ENCODE data around the gene PTCD2. TPM values are rescaled to one million over a fixed set of nuclear protein-coding genes. Genes with fewer than 3 reads are reported as not detected.

PTCD2 gene
- total RNA-seq, 4 donors from 2014 or later, result 8.5 to 13.2 (median 9.4) TPM

DNA sequence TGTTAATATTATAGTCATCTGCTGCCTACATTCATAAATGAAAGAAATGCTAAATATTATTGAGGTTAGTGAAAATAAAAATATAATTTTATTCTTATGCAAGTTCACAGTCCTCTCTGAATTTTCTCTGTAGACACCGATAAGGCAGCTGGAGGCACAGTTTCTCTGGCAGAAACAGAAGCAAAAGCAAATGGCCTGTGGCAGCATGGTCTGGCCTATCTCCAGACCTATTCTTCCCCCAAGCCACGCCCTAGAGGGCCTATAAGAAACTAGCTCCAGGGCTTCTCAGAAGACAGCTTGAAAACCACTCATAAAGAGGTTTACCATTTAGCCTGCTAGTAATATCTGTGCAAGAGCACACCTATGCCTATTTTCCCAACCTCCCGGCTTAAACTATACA, 28.6 kb upstream of the PTCD2 start:
- Histone ChIP-seq H3K4me1 (no peaks in the 10 kb centered on the region), H3K36me3 (peaks cover 16% of the 10 kb centered on the region), H3K27me3 (no peaks in the 10 kb centered on the region), H3K27ac (no peak overlapping the region), H3K9me3 (no peaks in the 10 kb centered on the region), H3K4me3 (no peak overlapping the region)
- WGBS, result 79% methylated on average over 3 of the region's 3 CpGs
- TF ChIP-seq POLR2A (IDR thresholded peaks at IDR 0.05) (no peak), POLR2AphosphoS5 (IDR thresholded peaks at IDR 0.05) (no peak), EP300 (IDR thresholded peaks at IDR 0.05) (no peak)
- TF ChIP-seq, protein P1, sequence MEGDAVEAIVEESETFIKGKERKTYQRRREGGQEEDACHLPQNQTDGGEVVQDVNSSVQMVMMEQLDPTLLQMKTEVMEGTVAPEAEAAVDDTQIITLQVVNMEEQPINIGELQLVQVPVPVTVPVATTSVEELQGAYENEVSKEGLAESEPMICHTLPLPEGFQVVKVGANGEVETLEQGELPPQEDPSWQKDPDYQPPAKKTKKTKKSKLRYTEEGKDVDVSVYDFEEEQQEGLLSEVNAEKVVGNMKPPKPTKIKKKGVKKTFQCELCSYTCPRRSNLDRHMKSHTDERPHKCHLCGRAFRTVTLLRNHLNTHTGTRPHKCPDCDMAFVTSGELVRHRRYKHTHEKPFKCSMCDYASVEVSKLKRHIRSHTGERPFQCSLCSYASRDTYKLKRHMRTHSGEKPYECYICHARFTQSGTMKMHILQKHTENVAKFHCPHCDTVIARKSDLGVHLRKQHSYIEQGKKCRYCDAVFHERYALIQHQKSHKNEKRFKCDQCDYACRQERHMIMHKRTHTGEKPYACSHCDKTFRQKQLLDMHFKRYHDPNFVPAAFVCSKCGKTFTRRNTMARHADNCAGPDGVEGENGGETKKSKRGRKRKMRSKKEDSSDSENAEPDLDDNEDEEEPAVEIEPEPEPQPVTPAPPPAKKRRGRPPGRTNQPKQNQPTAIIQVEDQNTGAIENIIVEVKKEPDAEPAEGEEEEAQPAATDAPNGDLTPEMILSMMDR (IDR thresholded peaks at IDR 0.05), result no peak
- no peak for DNase-seq (ENCODE audit: low spot score in 2 of 2)

DNA sequence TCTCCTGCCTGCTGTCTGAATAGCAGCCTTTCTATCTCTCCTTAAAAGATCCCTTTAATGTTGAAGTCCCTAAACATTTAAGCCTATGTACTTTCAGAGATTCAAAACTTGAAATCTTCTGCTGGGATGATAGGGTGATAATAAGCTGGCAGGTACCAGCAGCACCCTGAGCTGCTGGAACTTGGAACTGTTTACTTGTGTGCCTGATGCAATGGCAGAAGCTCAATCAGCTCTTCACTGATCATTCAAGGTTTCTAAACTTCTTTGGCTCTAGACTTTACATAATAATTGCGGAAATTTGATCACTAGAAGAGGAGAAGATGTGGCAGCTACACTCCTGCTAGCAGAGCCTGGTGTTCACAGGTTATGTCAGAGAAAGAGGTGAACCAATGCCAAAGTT, 27.8 kb upstream of the PTCD2 start:
- WGBS, result 87% methylated on average over 1 of the region's 1 CpG
- Histone ChIP-seq H3K27me3 (no peaks in the 10 kb centered on the region), H3K27ac (no peak overlapping the region), H3K9me3 (no peaks in the 10 kb centered on the region), H3K4me3 (no peak overlapping the region), H3K36me3 (peaks cover 13% of the 10 kb centered on the region), H3K4me1 (no peaks in the 10 kb centered on the region)
- no peak for DNase-seq (ENCODE audit: low spot score in 2 of 2)
- no peak for TF ChIP-seq POLR2A (IDR thresholded peaks at IDR 0.05)
- TF ChIP-seq EP300 (IDR thresholded peaks at IDR 0.05), result no peak
- TF ChIP-seq, protein P1 (IDR thresholded peaks at IDR 0.05), result no peak
- no peak for TF ChIP-seq POLR2AphosphoS5 (IDR thresholded peaks at IDR 0.05)

DNA sequence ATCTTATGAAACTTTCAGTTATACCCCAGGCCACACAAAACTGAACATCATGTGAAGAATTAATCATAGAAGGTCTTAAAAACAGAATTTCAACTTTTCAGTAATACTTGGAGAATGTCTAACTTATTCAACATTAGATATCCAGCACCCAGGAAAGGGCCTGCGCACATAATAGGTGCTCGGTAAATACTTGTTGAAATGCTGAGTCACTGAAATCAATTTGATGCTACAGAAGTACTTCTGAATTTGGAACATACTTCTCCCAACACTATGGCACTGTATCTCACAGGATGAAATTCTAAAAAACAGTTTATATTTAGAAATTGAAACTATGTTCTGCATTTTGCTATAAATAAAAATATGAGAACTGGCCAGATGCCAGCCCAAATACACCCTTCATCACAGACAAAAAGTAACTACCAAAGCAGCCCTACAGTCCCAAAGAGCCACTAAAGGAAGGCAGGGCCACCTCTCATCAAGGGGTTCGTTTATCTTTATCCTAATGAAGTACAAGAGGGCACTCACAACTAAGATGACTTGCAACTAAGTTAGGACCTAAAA, 26.6 kb upstream of the PTCD2 start:
- Histone ChIP-seq H3K9me3 (no peaks in the 10 kb centered on the region), H3K4me3 (no peak overlapping the region), H3K27me3 (no peaks in the 10 kb centered on the region), H3K4me1 (no peaks in the 10 kb centered on the region), H3K36me3 (peaks cover 7% of the 10 kb centered on the region), H3K27ac (no peak overlapping the region)
- TF ChIP-seq EP300 (IDR thresholded peaks at IDR 0.05) (no peak), POLR2AphosphoS5 (IDR thresholded peaks at IDR 0.05) (no peak), POLR2A (IDR thresholded peaks at IDR 0.05) (no peak)
- TF ChIP-seq, protein P1 (IDR thresholded peaks at IDR 0.05), result no peak
- DNase-seq (ENCODE audit: low spot score in 2 of 2), result no peak
- 84% methylated on average over 3 of the region's 3 CpGs for WGBS

DNA sequence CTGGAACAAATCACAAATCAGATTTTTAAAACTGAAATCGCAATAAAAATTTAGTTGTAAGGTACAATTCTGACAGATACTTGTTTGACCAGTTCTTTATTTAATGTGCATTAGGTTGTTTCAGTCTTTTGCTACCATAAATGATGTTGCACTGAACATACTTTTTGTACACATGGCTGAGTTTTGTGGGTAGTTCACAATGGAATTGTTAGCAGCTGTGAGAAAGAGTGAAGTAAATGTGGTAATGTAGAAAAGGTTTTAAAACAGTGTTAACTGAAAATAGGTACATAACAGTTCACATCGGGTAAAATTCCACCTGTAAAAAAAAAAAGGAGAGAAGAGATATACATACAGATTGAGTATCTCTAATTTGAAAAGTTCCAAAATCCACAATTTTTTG, 25.7 kb upstream of the PTCD2 start:
- no peak for DNase-seq (ENCODE audit: low spot score in 2 of 2)
- H3K27ac ChIP-seq, result no peak overlapping the region
- no peak overlapping the region for H3K4me3 ChIP-seq
- H3K27me3 ChIP-seq, result no peaks in the 10 kb centered on the region
- no peaks in the 10 kb centered on the region for H3K4me1 ChIP-seq
- WGBS, result 76% methylated on average over 2 of the region's 2 CpGs
- H3K36me3 ChIP-seq, result peaks cover 7% of the 10 kb centered on the region
- TF ChIP-seq, protein P1 (IDR thresholded peaks at IDR 0.05), result no peak
- TF ChIP-seq POLR2AphosphoS5 (IDR thresholded peaks at IDR 0.05), result no peak
- TF ChIP-seq EP300 (IDR thresholded peaks at IDR 0.05), result no peak
- no peaks in the 10 kb centered on the region for H3K9me3 ChIP-seq

DNA sequence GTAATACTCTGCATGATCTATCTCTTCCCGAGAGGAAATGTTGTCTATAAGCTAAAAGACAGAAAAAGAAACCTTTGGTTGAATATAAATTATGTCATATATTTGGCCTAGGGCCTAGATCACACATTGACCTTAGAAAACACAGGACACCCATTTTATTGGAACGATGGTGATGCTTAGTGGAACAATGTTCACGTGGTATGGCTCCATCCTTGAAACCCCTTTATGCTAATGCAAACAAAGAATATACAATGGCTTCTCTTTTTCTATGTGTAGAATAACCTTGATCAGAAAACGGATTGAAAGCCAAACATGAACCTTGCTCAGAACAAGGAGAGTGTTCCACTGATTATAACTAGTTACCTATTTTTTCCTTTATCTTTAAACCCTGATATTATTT, 24.6 kb upstream of the PTCD2 start:
- 94% methylated on average over 4 of the region's 4 CpGs for WGBS
- H3K27ac ChIP-seq, result no peak overlapping the region

More for the DNA sequence above, 24.6 kb upstream of the PTCD2 start:
- H3K36me3 ChIP-seq, result peaks cover 7% of the 10 kb centered on the region
- no peaks in the 10 kb centered on the region for H3K27me3 ChIP-seq
- DNase-seq (ENCODE audit: low spot score in 2 of 2), result no peak
- H3K9me3 ChIP-seq, result no peaks in the 10 kb centered on the region
- TF ChIP-seq POLR2A (IDR thresholded peaks at IDR 0.05) (no peak), POLR2AphosphoS5 (IDR thresholded peaks at IDR 0.05) (no peak)
- TF ChIP-seq, protein P1 (IDR thresholded peaks at IDR 0.05), result no peak
- H3K4me1 ChIP-seq, result no peaks in the 10 kb centered on the region
- H3K4me3 ChIP-seq, result no peak overlapping the region
